ENCODE data around the gene TRAPPC1.

Gene TRAPPC1

DNA sequence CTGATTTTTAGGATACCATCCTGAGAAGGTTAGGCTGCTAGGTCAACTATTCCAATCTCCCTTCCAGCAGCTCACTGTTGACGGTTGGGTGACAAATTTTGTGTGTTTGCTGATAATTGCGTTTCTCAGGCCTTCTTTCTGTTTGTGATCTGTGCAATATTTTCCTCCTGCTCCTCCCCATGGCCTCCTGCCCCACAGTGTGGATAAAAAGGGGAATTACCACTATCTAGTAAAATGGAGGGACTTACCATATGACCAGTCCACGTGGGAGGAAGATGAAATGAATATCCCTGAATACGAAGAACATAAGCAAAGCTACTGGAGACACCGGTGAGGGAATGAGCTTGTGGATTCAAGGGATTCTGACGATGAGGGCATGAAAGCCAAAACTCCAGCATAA is 34.0 kb downstream of the TRAPPC1 start:
- peaks cover 16% of the 10 kb centered on the region for H3K4me1 Mint-ChIP-seq (ENCODE audit: low read depth)
- H3K4me3 Mint-ChIP-seq, result no peak overlapping the region
- H3K27ac Mint-ChIP-seq, result peak overlapping the region; percentile 81
- no peaks in the 10 kb centered on the region for H3K9me3 Mint-ChIP-seq
- no peaks in the 10 kb centered on the region for H3K27me3 Mint-ChIP-seq
- peaks cover 95% of the 10 kb centered on the region for H3K36me3 Mint-ChIP-seq (ENCODE audit: low read depth)
- peak; percentile 28 for DNase-seq

DNA sequence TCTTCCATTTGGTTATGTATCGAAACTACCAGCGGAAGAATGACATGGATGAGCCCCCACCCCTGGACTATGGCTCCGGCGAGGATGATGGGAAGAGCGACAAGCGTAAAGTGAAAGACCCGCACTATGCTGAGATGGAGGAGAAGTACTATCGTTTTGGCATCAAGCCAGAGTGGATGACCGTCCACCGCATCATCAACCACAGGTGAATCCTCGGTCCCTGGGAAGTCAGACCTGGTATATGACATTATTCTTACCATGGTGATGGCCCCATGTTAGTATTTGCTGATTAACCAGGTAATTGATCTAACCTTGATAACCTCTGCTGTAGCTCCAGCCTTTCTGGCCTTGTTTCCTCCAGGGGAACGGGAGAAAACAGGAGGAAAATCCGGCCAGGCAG is 34.7 kb downstream of the TRAPPC1 start:
- no peak overlapping the region for H3K4me3 Mint-ChIP-seq
- peaks cover 94% of the 10 kb centered on the region for H3K36me3 Mint-ChIP-seq (ENCODE audit: low read depth)
- no peaks in the 10 kb centered on the region for H3K27me3 Mint-ChIP-seq
- peaks cover 16% of the 10 kb centered on the region for H3K4me1 Mint-ChIP-seq (ENCODE audit: low read depth)
- H3K27ac Mint-ChIP-seq, result peak overlapping the region; percentile 81
- no peaks in the 10 kb centered on the region for H3K9me3 Mint-ChIP-seq
- DNase-seq, result peak; percentile 13

DNA sequence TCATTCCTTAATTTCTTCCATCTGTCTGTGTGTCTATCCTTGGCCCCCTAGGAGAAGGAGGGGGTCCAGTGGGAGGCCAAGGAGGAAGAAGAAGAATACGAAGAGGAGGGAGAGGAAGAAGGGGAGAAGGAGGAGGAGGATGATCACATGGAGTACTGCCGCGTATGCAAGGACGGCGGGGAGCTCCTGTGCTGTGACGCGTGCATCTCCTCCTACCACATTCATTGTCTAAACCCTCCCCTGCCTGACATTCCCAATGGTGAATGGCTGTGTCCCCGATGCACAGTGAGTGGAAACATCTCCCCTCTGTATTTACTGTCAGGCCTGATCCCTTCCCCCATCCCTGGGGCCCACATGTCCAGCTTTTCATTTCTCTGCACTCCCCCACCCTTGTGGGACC is 36.9 kb downstream of the TRAPPC1 start:
- no peak overlapping the region for H3K4me3 Mint-ChIP-seq
- peaks cover 95% of the 10 kb centered on the region for H3K36me3 Mint-ChIP-seq (ENCODE audit: low read depth)
- H3K9me3 Mint-ChIP-seq, result no peaks in the 10 kb centered on the region
- DNase-seq, result peak; percentile 20
- no peaks in the 10 kb centered on the region for H3K27me3 Mint-ChIP-seq
- H3K27ac Mint-ChIP-seq, result peak overlapping the region; percentile 39
- peaks cover 23% of the 10 kb centered on the region for H3K4me1 Mint-ChIP-seq (ENCODE audit: low read depth)

DNA sequence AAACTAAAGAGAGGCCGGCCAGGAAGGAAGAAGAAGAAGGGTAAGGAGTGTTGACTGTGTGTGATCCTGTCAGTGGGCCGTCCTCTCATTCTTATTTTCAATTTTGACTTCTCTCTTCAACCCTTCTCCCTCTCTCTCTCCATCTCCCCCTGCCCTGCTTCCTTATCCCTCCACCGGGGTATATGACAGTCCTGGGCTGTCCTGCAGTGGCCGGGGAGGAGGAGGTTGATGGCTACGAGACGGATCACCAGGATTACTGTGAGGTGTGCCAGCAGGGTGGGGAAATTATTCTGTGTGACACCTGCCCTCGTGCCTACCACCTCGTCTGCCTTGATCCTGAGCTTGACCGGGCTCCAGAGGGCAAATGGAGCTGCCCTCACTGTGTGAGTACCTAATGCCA is 37.5 kb downstream of the TRAPPC1 start:
- peak; percentile 19 for DNase-seq
- H3K27me3 Mint-ChIP-seq, result no peaks in the 10 kb centered on the region
- H3K9me3 Mint-ChIP-seq, result no peaks in the 10 kb centered on the region
- H3K36me3 Mint-ChIP-seq (ENCODE audit: low read depth), result peaks cover 95% of the 10 kb centered on the region
- H3K4me3 Mint-ChIP-seq, result no peak overlapping the region
- H3K27ac Mint-ChIP-seq, result peak overlapping the region; percentile 65
- peaks cover 23% of the 10 kb centered on the region for H3K4me1 Mint-ChIP-seq (ENCODE audit: low read depth)

DNA sequence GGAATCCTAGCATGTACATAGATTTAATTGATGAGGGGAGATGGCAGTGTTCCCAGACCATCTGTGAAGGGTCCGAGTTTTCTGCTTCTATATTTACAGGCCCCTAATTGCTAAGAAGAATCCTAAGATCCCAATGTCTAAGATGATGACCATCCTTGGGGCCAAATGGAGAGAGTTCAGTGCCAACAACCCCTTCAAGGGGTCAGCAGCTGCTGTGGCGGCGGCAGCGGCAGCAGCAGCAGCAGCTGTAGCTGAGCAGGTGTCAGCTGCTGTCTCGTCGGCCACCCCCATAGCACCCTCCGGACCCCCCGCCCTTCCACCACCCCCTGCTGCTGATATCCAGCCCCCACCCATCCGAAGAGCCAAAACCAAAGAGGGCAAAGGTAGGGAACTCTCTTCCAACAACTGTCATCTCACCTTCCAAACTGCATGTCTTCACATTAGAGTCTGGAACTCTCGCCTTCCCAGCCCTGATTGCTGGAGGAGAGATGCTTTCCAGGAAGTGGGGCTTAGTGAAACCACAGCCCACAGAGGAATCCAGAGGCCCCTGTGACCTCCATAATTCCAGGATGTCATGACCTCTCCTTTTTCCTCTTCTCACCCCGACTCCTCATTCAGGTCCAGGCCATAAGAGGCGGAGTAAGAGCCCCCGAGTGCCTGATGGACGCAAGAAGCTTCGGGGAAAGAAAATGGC is 38.4 kb downstream of the TRAPPC1 start:
- peak overlapping the region; percentile 65 for H3K27ac Mint-ChIP-seq
- DNase-seq, result no peak
- H3K9me3 Mint-ChIP-seq, result no peaks in the 10 kb centered on the region
- peaks cover 88% of the 10 kb centered on the region for H3K36me3 Mint-ChIP-seq (ENCODE audit: low read depth)
- H3K4me1 Mint-ChIP-seq (ENCODE audit: low read depth), result peaks cover 23% of the 10 kb centered on the region
- no peak overlapping the region for H3K4me3 Mint-ChIP-seq
- no peaks in the 10 kb centered on the region for H3K27me3 Mint-ChIP-seq

DNA sequence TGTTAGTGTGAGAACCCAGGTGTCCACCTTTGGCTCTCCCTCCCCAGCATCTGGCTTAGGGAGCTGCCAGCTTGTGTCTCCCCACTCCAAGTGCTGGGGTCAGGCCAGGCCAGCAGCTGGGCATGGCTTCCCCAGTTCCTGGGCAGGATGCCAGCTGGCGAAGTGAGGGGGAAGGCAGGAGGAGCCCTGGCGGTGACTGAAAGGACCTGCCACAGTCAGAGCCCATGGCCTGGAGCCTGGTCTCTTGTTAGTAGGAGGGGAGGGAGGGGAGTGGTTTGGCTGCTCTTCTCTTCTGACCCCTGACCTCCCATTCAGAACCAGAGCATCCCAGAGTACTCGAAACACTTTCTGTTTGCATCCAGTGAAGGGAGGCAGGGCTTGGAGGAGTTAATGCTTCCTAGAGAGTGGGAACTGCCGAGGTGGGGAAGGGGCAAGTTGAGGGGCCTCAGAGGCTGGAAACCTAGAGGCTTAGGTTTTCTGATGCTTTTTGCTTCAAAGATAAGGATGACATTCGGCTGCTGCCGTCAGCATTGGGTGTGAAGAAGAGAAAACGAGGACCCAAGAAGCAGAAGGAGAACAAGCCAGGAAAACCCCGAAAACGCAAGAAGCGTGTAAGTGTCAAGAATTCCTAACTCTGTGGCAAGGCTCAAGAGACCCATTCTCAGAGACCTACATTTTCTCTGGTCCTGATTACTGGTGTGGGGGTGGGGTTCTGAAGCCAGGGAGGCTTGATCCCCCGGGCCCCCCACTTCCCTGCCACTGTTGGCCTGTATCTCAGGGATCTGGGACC is 42.4 kb downstream of the TRAPPC1 start:
- peaks cover 62% of the 10 kb centered on the region for H3K36me3 Mint-ChIP-seq (ENCODE audit: low read depth)
- no peaks in the 10 kb centered on the region for H3K27me3 Mint-ChIP-seq
- H3K27ac Mint-ChIP-seq, result no peak overlapping the region
- H3K9me3 Mint-ChIP-seq, result no peaks in the 10 kb centered on the region
- no peak overlapping the region for H3K4me3 Mint-ChIP-seq
- DNase-seq, result no peak
- H3K4me1 Mint-ChIP-seq (ENCODE audit: low read depth), result peaks cover 8% of the 10 kb centered on the region

DNA sequence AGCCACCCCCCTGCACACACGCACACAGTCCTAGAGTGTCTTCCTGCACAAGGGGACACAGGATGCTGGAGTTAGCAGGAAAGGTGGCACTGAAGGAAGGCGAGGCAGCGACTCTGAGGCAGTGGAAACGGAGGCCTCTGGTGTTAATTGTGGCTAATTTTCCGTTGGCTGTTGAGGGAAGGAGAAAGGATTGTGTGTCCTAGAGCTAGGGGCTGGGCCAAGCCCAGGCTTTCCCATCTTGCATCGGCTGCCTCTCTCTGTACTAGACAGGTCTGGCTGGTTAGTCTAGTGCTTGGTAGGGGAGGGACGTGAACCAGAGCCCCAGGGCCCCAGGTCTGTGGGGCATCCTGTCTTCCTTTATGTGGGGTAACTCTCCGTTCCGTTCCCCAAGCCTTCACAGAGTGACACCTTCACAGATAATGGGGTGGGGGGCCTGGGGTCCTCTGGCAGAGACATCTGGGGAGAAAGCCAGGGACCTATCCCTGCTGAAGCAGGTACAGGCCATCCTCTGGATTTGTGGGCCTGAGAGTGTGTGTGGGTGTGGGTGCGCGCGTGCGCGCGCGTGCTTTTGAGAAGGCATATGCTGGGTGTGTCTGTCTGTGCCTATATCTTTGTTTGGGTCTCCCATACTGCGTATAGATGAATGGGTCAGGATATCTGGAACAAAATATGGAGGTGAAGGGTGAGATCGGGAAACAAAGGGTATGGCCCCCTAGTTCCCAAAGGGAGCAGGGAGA is 43.4 kb downstream of the TRAPPC1 start, which contains the start of gene CHD3:
TSS of gene CHD3 (plus strand) at position 606 of the 737 bp plus-strand sequence. CDS start 212 bp downstream, outside the sequence.
- DNase-seq, result peak; percentile 77
- no peak within 1 kb of the TSS for H3K4me3 Mint-ChIP-seq
- H3K9me3 Mint-ChIP-seq, result no peaks in the 10 kb centered on the region
- H3K36me3 Mint-ChIP-seq (ENCODE audit: low read depth), result peaks cover 52% of the 10 kb centered on the region
- peaks cover 10% of the 10 kb centered on the region for H3K4me1 Mint-ChIP-seq (ENCODE audit: low read depth)
- no peaks in the 10 kb centered on the region for H3K27me3 Mint-ChIP-seq
- H3K27ac Mint-ChIP-seq, result no peak within 1 kb of the TSS

DNA sequence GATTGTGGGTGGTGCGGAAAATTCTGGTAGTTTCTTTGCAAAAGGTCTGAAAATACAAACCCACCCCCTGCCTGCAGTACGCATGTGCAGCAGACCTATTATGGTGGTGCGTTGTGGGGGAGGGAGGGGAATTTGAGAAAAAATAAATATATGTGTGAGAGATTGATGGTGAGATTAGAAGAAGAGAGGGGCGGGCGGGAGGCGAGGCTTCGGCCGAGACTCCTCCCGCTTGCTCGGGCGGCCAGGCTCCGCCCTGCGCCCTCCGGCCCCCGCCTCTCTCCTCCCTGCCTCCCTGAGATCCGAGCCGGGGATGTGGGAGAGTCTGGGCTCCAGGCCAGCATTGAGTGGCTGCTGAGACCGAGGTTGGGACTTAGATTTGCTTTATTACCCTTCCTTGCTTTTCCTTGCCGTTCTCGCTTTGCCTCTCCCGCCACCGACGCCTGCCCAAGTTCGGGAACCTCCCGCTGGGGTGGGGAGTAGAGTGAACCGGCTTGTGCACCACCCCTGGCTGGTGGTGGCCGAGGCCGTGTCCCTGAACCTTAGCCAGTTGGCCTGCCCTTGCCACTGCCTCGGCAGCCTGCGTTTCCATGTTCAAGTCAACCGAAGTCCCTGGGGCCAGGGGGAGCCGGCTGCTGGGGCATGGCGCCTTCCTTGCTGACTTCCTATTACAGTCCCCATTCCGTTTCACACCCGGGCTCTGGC is 44.1 kb downstream of the TRAPPC1 start:
- DNase-seq, result peak; percentile 86
- H3K4me3 Mint-ChIP-seq, result no peak overlapping the region
- H3K36me3 Mint-ChIP-seq (ENCODE audit: low read depth), result peaks cover 46% of the 10 kb centered on the region
- H3K27me3 Mint-ChIP-seq, result no peaks in the 10 kb centered on the region
- peaks cover 10% of the 10 kb centered on the region for H3K4me1 Mint-ChIP-seq (ENCODE audit: low read depth)
- H3K27ac Mint-ChIP-seq, result no peak overlapping the region
- no peaks in the 10 kb centered on the region for H3K9me3 Mint-ChIP-seq

DNA sequence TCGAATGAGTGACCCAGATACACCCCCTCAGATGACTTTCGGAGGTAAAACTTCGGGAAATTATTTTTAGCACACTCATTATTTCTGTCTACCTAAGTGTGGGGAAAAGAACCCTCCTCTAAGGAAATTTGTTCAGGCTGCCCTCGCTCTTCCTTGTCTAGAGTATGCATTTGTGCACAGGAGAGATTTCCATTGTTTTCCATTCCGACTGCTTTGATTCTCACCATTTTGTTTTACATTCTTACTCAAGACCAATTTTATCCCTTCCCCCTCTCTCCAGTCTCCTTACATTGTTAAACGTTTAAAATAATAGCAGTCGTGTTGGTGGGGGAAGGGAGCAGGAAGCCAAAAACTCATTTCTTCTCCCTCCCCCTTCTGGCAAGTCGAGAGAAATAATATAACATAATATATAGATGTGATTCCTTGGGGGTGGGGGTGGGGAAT is 44.7 kb downstream of the TRAPPC1 start:
- Mint-ChIP-seq H3K4me1 (ENCODE audit: low read depth) (peaks cover 10% of the 10 kb centered on the region), H3K27ac (no peak overlapping the region), H3K9me3 (no peaks in the 10 kb centered on the region), H3K4me3 (no peak overlapping the region), H3K36me3 (ENCODE audit: low read depth) (peaks cover 43% of the 10 kb centered on the region), H3K27me3 (no peaks in the 10 kb centered on the region)
- DNase-seq, result no peak

DNA sequence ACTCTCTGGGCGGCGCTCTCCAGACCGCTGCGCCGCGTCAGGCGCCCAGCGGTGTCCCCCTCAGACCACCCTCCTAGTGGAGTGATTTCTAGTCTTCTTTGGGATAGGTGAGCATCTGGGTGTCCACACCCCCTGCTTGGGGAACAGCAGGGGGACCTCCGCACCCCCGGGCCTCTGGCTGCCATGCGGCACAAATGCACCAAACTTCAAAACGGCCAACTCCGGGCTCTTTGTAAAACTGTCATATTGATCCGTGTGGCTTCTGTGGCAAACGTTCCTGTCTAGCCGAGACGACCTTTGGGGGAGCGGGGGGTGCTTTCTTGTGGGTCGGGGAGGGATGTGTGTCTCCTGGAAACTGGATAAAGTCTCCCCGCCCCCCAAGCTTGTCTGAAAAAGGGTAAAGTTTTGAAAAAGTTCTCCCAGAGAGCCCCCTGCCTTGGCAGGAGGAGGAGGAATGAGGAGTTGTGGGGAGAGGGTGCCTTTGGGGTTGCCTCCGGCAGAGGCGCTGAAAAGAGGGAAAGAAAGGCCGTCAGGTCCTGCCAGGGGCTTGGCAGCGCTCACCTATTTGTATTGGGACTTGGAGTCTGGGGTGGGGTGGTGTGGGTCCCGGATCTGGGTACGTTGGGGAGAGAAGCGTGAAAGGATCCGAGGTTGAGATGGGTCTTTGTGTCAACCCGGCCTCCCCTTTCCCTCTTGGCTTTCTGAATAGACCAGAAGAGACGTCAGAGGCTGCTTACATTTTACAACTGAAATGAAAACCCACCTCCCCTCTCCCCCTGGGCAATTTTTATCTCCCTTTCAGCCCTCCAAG is 45.3 kb downstream of the TRAPPC1 start:
- Mint-ChIP-seq H3K36me3 (ENCODE audit: low read depth) (peaks cover 36% of the 10 kb centered on the region), H3K4me1 (ENCODE audit: low read depth) (peaks cover 10% of the 10 kb centered on the region), H3K4me3 (no peak overlapping the region), H3K27me3 (no peaks in the 10 kb centered on the region), H3K27ac (no peak overlapping the region), H3K9me3 (no peaks in the 10 kb centered on the region)
- DNase-seq, result peak; percentile 72

DNA sequence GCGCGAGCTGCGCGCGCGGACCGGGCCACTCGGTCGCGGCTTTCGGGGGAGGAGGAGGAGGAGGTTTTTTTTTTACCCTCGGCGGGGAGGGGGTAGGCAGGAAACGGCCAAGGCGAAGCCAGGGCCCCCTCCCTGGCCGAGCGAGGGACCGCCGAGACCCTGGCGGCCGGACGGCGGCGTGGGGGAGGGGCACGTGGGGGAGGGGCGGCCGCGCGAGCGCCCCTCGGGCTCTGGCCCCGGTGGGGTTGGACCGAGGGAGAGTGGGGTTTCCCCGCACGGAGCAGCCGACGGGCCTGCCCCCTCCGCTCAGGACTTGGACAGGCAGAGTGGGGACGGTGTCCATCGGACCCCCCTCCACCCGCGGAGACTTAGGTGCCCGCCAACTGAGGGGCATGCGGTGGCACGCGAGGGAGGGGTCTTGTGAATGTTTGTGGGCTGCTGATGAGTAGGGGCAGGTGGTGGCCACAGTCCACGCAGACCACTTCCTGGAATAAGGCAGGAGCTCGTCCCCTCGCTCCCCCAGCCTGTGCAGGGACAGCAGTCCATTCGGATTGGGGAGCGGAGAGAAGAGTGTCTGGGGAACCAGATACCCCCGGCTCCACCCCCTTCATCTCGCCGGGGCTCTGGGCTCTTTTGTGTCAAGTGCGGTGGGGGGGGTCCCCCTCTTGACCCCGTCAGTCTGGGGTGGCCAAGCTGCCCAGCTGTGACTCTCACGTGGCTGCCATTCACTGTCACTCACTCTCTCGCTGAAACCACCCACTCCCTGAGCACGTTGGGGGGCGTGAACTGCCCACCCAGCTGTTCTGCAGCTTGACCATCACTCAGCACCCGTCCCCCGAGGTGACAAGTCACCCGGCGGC is 46.1 kb downstream of the TRAPPC1 start:
- peak overlapping the region; percentile 49 for H3K27ac Mint-ChIP-seq
- no peak overlapping the region for H3K4me3 Mint-ChIP-seq
- no peaks in the 10 kb centered on the region for H3K9me3 Mint-ChIP-seq
- peak; percentile 75 for DNase-seq
- H3K27me3 Mint-ChIP-seq, result no peaks in the 10 kb centered on the region
- peaks cover 10% of the 10 kb centered on the region for H3K4me1 Mint-ChIP-seq (ENCODE audit: low read depth)
- H3K36me3 Mint-ChIP-seq (ENCODE audit: low read depth), result peaks cover 28% of the 10 kb centered on the region

DNA sequence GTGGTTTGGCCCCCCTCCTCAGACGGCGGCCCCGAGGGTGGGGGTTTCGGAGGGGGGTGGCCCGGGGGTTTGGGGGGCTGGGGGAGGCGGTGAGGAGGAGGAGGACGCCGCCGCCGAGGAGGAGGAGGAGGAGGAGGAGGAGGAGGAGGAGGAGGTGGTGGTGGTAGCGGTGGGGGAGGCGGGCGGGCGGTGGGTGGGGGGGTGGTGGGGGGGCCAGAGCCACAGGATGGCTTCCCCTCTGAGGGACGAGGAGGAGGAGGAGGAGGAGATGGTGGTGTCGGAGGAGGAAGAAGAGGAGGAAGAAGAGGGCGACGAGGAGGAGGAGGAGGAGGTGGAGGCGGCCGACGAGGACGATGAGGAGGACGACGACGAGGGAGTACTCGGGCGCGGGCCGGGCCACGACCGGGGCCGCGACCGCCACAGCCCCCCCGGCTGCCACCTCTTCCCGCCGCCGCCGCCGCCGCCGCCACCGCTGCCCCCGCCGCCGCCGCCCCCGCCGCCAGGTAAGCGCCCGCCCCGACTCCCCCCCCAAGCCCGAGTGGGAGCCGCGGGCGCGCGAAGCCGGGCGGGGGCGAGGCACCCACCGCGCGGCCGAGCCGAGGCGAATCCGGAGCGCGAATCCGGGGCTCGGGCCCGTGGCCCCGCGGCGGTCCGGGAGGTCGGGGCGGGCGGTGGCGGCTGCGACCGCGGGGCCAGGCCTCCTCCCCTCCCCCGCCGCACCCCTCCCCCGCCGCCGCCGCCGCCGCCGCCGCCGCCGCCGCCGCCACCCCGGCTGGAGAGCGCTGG is 47.0 kb downstream of the TRAPPC1 start:
- no peaks in the 10 kb centered on the region for H3K27me3 Mint-ChIP-seq
- H3K27ac Mint-ChIP-seq, result peak overlapping the region; percentile 75
- no peaks in the 10 kb centered on the region for H3K9me3 Mint-ChIP-seq
- peaks cover 20% of the 10 kb centered on the region for H3K36me3 Mint-ChIP-seq (ENCODE audit: low read depth)
- H3K4me3 Mint-ChIP-seq, result peak overlapping the region; percentile 67
- peaks cover 3% of the 10 kb centered on the region for H3K4me1 Mint-ChIP-seq (ENCODE audit: low read depth)
- peak; percentile 69 for DNase-seq

All from activated T-cell treated with anti-CD3 and anti-CD28 coated beads, Interleukin-2, amount 50 U/mL, for 24 hours (primary cell).